OCI-LY1 (cell line): Measurements from ENCODE around the gene LRRC32.

Experiments
- H2AFZ ChIP-seq: fragments of 200-600 bp; sonication (generic), shearing (Covaris generic); 2 replicates; pipeline ENCODE4 v1.6.0; 2014; ENCODE audit warnings: antibody characterized with exemption, mild to moderate bottlenecking, low read length
- H3F3A ChIP-seq: fragments of 200-600 bp; sonication (generic), shearing (Covaris generic); 2 replicates; pipeline ENCODE4 v1.6.0; 2014; ENCODE audit warnings: mild to moderate bottlenecking, antibody characterized with exemption, low read length, moderate library complexity; ENCODE audit not compliant: insufficient read depth
- H3K27ac ChIP-seq: fragments of 200-600 bp; sonication (generic); 2 replicates; pipeline ENCODE4 v1.5.1; 2014; ENCODE audit warnings: low read length, mixed run types, mild to moderate bottlenecking, low read depth; ENCODE audit not compliant: poor library complexity, severe bottlenecking
- H3K27me3 ChIP-seq: fragments of 200-600 bp; sonication (generic); 2 replicates; pipeline ENCODE4 v1.6.0; 2014; ENCODE audit warnings: antibody characterized with exemption, mild to moderate bottlenecking, low read length, moderate library complexity; ENCODE audit not compliant: insufficient read depth
- H3K36me3 ChIP-seq: fragments of 200-600 bp; sonication (generic); 2 replicates; pipeline ENCODE4 v1.6.1; 2014; ENCODE audit warnings: mild to moderate bottlenecking, antibody characterized with exemption, low read length, moderate library complexity, mixed read lengths; ENCODE audit not compliant: insufficient read depth
- H3K4me1 ChIP-seq: fragments of 200-600 bp; sonication (generic); 2 replicates; pipeline ENCODE4 v1.5.1; 2014; ENCODE audit warnings: mild to moderate bottlenecking, low read length, moderate library complexity; ENCODE audit not compliant: insufficient read depth, severe bottlenecking
- H3K4me2 ChIP-seq: fragments of 200-600 bp; sonication (generic), shearing (Covaris generic); 2 replicates; pipeline ENCODE4 v1.6.1; 2014; ENCODE audit warnings: low read length
- H3K4me3 ChIP-seq: fragments of 200-600 bp; sonication (generic); 2 replicates; pipeline ENCODE4 v1.5.1; 2014; ENCODE audit warnings: low read length, low read depth, mild to moderate bottlenecking, mixed read lengths; ENCODE audit not compliant: poor library complexity, severe bottlenecking
- H3K79me2 ChIP-seq: fragments of 200-600 bp; shearing (Covaris generic); 2 replicates; pipeline ENCODE4 v1.6.1; 2016; ENCODE audit warnings: mixed run types, low read length, mixed read lengths; ENCODE audit not compliant: insufficient read depth
- H3K9ac ChIP-seq: fragments of 200-600 bp; sonication (generic), shearing (Covaris generic); 2 replicates; pipeline ENCODE4 v1.6.1; 2014; ENCODE audit warnings: mild to moderate bottlenecking, low read length, mixed read lengths
- H3K9me2 ChIP-seq: fragments of 200-600 bp; sonication (generic), shearing (Covaris generic); 2 replicates; pipeline ENCODE4 v1.6.1; 2014; ENCODE audit warnings: low read depth, mild to moderate bottlenecking, low read length, mixed read lengths
- H3K9me3 ChIP-seq: fragments of 200-600 bp; shearing (Covaris generic); 2 replicates; pipeline ENCODE4 v1.6.1; 2014; ENCODE audit warnings: low read length, mixed read lengths
- H4K20me1 ChIP-seq: fragments of 200-600 bp; sonication (generic), shearing (Covaris generic); 2 replicates; pipeline ENCODE4 v1.6.0; 2016; ENCODE audit warnings: mild to moderate bottlenecking, low read length; ENCODE audit not compliant: insufficient read depth
- EZH2 ChIP-seq: fragments of 200-600 bp; sonication (generic), shearing (Covaris generic); IDR thresholded peaks from 2 replicates; pipeline ENCODE4 v1.8.0; 2017; ENCODE audit warnings: borderline replicate concordance, mixed run types, mild to moderate bottlenecking, antibody characterized with exemption, low read length, moderate library complexity, mixed read lengths
- TF ChIP-seq, protein P1 (sequence below): fragments of 200-600 bp; sonication (generic), shearing (Covaris generic); IDR thresholded peaks from 2 replicates; pipeline ENCODE4 v1.5.1; 2017; ENCODE audit warnings: mild to moderate bottlenecking, antibody characterized with exemption, low read length, moderate library complexity, mixed read lengths

Gene LRRC32

GRCh38 chr11:76629853-76630599 lies 40.5 kb downstream of the LRRC32 start:
- peaks cover 10% of the 10 kb centered on the region; the same call in 1 of the 2 replicates for H3K27me3 ChIP-seq
- H4K20me1 ChIP-seq, result no peaks in the 10 kb centered on the region
- H3F3A ChIP-seq, result no peaks in the 10 kb centered on the region
- no peak overlapping the region for H3K4me3 ChIP-seq
- H2AFZ ChIP-seq, result no peak overlapping the region
- H3K36me3 ChIP-seq, result no peaks in the 10 kb centered on the region
- H3K9ac ChIP-seq, result no peak overlapping the region
- H3K4me2 ChIP-seq, result no peak overlapping the region; the same call in 1 of the 2 replicates
- H3K79me2 ChIP-seq, result no peaks in the 10 kb centered on the region
- peaks cover 38% of the 10 kb centered on the region for H3K4me1 ChIP-seq
- H3K9me2 ChIP-seq, result no peaks in the 10 kb centered on the region
- TF ChIP-seq EZH2, result no peak
- TF ChIP-seq, protein P1, sequence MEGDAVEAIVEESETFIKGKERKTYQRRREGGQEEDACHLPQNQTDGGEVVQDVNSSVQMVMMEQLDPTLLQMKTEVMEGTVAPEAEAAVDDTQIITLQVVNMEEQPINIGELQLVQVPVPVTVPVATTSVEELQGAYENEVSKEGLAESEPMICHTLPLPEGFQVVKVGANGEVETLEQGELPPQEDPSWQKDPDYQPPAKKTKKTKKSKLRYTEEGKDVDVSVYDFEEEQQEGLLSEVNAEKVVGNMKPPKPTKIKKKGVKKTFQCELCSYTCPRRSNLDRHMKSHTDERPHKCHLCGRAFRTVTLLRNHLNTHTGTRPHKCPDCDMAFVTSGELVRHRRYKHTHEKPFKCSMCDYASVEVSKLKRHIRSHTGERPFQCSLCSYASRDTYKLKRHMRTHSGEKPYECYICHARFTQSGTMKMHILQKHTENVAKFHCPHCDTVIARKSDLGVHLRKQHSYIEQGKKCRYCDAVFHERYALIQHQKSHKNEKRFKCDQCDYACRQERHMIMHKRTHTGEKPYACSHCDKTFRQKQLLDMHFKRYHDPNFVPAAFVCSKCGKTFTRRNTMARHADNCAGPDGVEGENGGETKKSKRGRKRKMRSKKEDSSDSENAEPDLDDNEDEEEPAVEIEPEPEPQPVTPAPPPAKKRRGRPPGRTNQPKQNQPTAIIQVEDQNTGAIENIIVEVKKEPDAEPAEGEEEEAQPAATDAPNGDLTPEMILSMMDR, result no peak
- peaks cover 3% of the 10 kb centered on the region; the same call in 1 of the 2 replicates for H3K9me3 ChIP-seq
- no peak overlapping the region for H3K27ac ChIP-seq

DNA sequence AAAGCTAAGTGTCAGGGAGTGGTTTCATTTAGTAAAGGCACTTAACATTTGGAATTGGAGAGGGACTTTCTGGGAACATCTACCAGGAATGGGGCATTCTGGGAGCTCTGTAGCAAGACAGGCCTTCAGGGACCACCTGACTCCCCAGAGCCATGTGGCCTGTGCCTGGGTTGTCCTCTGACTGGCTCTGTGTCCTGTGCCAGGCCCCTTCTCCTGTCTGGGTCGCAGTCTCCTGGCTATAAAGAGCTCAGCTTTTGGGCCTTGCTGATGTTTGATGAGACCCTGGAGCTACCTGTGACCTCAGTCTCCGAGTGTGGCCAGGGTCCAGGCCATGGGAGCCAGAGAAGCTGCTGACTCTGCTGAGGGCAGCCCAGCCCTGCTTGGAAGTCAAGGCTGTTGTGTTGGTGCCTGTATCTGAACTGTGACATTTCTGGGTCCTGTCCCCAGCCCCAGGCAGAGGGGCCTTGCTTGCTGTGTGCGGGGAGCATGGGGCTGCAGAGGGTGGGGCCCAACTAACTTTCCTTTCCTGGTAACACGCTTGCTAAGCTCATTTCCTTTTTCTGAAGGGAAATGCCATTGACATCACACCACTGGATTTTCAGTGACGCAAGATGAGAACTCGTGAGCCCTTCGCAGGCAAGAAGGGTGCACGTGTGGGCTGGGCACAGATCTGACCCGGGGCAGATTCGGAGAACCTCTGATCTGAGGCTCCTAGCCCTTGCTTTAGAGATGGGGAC lies 41.3 kb downstream of the LRRC32 start:
- Histone ChIP-seq H3K79me2 (no peaks in the 10 kb centered on the region), H3K27ac (no peak overlapping the region), H3K36me3 (no peaks in the 10 kb centered on the region), H3K27me3 (peaks cover 10% of the 10 kb centered on the region; the same call in 1 of the 2 replicates), H4K20me1 (no peaks in the 10 kb centered on the region), H3K9me2 (no peaks in the 10 kb centered on the region), H3K4me1 (peaks cover 38% of the 10 kb centered on the region), H2AFZ (no peak overlapping the region), H3K4me2 (no peak overlapping the region), H3K9me3 (peaks cover 3% of the 10 kb centered on the region; the same call in 1 of the 2 replicates), H3K4me3 (no peak overlapping the region), H3K9ac (no peak overlapping the region), H3F3A (no peaks in the 10 kb centered on the region)
- TF ChIP-seq EZH2, result no peak
- TF ChIP-seq, protein P1, result no peak

DNA sequence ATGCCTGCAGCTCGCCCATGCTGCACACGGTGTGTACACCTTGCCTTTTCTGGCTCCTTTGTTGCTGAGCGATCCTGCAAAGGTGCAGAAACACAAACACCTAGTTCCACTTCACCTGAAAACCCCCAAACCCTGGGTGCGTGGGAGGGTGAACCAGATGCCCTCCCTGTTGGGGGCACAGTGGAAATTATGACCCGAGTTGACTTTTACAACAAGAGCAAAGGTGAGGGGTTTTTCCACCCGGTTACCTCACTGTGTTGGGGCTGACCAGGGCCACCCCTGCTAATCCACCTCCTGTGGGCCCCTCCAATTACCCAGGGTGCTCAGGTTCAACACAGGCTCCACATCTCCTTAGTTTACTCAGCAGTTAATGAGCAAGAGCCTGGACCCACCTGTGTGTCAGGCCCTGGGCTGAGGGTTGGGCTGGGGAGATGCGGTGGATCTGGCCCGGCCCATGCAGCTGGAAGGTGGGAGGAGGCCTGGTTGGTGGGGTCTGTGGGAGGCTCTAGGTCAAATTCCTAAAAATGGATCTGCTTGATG lies 42.1 kb downstream of the LRRC32 start:
- Histone ChIP-seq H3K4me2 (no peak overlapping the region), H3K9ac (no peak overlapping the region), H3K36me3 (no peaks in the 10 kb centered on the region), H2AFZ (no peak overlapping the region), H4K20me1 (no peaks in the 10 kb centered on the region), H3K9me3 (peaks cover 3% of the 10 kb centered on the region; the same call in 1 of the 2 replicates), H3K79me2 (no peaks in the 10 kb centered on the region), H3K27ac (no peak overlapping the region), H3K27me3 (peaks cover 10% of the 10 kb centered on the region; the same call in 1 of the 2 replicates), H3K9me2 (no peaks in the 10 kb centered on the region), H3F3A (no peaks in the 10 kb centered on the region), H3K4me1 (peaks cover 38% of the 10 kb centered on the region), H3K4me3 (no peak overlapping the region)
- no peak for TF ChIP-seq EZH2
- TF ChIP-seq, protein P1, result no peak
